SK-N-SH (cell line): ENCODE measurements around the gene MYOCOS. TPM values are rescaled to one million over a fixed set of nuclear protein-coding genes. Genes with fewer than 3 reads are reported as not detected.

Experiments used
- CTCF ChIA-PET: fragments of 300-600, 350-600 bp; formaldehyde crosslinking; extraction: SDS; loops from one replicate; lab custom pipeline; 2021; lab: Yijun Ruan, JAX
- POLR2A ChIA-PET: fragments of 350-600 bp; sonication (Branson Sonifier 250); formaldehyde crosslinking; extraction: SDS; loops from one replicate; lab custom pipeline; 2020; ENCODE audit warnings: antibody characterized with exemption, inconsistent platforms; lab: Yijun Ruan, JAX
- DNase-seq: peaks from one replicate; pipeline ENCODE4 v3.0.0; 2012
- H2AFZ ChIP-seq: fragments of 200-600 bp; sonication (generic); 2 replicates; pipeline ENCODE4 v1.8.1; 2016; ENCODE audit warnings: antibody characterized with exemption, mild to moderate bottlenecking, low read depth
- H3F3A ChIP-seq: fragments of 200-600 bp; sonication (generic); replicated peaks from 2 replicates; pipeline ENCODE3; 2016; ENCODE audit warnings: antibody characterized with exemption, mild to moderate bottlenecking; ENCODE audit not compliant: insufficient read depth
- H3K27ac ChIP-seq, 2 experiments: fragments of 200-500 bp in 1 of 2; fragments of 200-600 bp in 1 of 2; sonication (Bioruptor generic) in 1 of 2; sonication (generic), shearing (Covaris generic) in 1 of 2; 2 replicates each; pipeline versions ENCODE4 v1.5.1 to v1.6.1; 2014 to 2016; ENCODE audit warnings: low read depth in 2 of 2, inconsistent platforms in 1 of 2, low read length in 1 of 2, mild to moderate bottlenecking in 1 of 2, mixed read lengths in 1 of 2
- H3K27me3 ChIP-seq: fragments of 200-600 bp; sonication (generic), shearing (Covaris generic); 2 replicates; pipeline ENCODE4 v1.6.1; 2016; ENCODE audit warnings: mixed run types; ENCODE audit not compliant: insufficient read depth
- H3K36me3 ChIP-seq, 2 experiments: fragments of 200-500 bp in 1 of 2; fragments of 200-600 bp in 1 of 2; sonication (Bioruptor generic) in 1 of 2; sonication (generic) in 1 of 2; replicated peaks in 1 of 2; 2 replicates each; pipeline versions ENCODE3 to v1.5.1; 2014 to 2016; ENCODE audit warnings: low read length in 1 of 2, mild to moderate bottlenecking in 1 of 2; ENCODE audit not compliant: insufficient read depth in 2 of 2, control insufficient read depth in 1 of 2
- H3K4me1 ChIP-seq, 2 experiments: fragments of 200-500 bp in 1 of 2; fragments of 200-600 bp in 1 of 2; sonication (Bioruptor generic) in 1 of 2; sonication (generic), shearing (Covaris generic) in 1 of 2; 2 replicates each; pipeline versions ENCODE4 v1.5.1 to v1.6.1; 2014 to 2016; ENCODE audit warnings: low read depth in 1 of 2, low read length in 1 of 2, mixed run types in 1 of 2; ENCODE audit not compliant: insufficient read depth in 2 of 2, control insufficient read depth in 1 of 2
- H3K4me2 ChIP-seq: fragments of 200-600 bp; sonication (generic), shearing (Covaris generic); 2 replicates; pipeline ENCODE4 v1.6.1; 2017; ENCODE audit warnings: mixed run types
- H3K4me3 ChIP-seq, 2 experiments: fragments of 200-500 bp in 1 of 2; fragments of 200-600 bp in 1 of 2; sonication (Bioruptor generic) in 1 of 2; sonication (generic), shearing (Covaris generic) in 1 of 2; 2 replicates each; pipeline versions ENCODE4 v1.5.1 to v1.8.1; 2014 to 2016; ENCODE audit warnings: low read depth in 2 of 2, inconsistent platforms in 1 of 2, low read length in 1 of 2, mild to moderate bottlenecking in 1 of 2, mixed read lengths in 1 of 2, moderate library complexity in 1 of 2
- H3K79me2 ChIP-seq: fragments of 200-600 bp; sonication (generic); 2 replicates; pipeline ENCODE4 v1.8.1; 2017; ENCODE audit warnings: mild to moderate bottlenecking; ENCODE audit not compliant: insufficient read depth
- H3K9ac ChIP-seq: fragments of 200-600 bp; sonication (generic); 2 replicates; pipeline ENCODE4 v1.6.1; 2017; ENCODE audit warnings: mixed run types
- H3K9me2 ChIP-seq: fragments of 200-600 bp; sonication (generic); 2 replicates; pipeline ENCODE4 v1.6.1; 2017; ENCODE audit warnings: mixed run types
- H3K9me3 ChIP-seq: fragments of 200-600 bp; sonication (generic); 2 replicates; pipeline ENCODE4 v1.6.1; 2017; ENCODE audit warnings: mixed run types, mild to moderate bottlenecking, moderate library complexity
- H4K20me1 ChIP-seq: fragments of 200-600 bp; sonication (generic); 2 replicates; pipeline ENCODE4 v1.6.1; 2017; ENCODE audit warnings: mild to moderate bottlenecking, mixed run types; ENCODE audit not compliant: insufficient read depth
- CHD2 ChIP-seq: fragments of 150-350 bp; IDR thresholded peaks from 2 replicates; pipeline ENCODE4 v1.6.1; 2018; ENCODE audit warnings: low read length; ENCODE audit not compliant: partially characterized antibody
- EP300 ChIP-seq, 2 experiments: IDR thresholded peaks; 2 replicates each; pipeline versions ENCODE4 v1.4.0 to v1.6.1; 2012; ENCODE audit warnings: borderline replicate concordance in 1 of 2, low read depth in 1 of 2, low read length in 1 of 2
- FOXM1 ChIP-seq: IDR thresholded peaks from 2 replicates; pipeline ENCODE4 v1.4.0; 2012; ENCODE audit warnings: low read depth, mild to moderate bottlenecking
- GABPA ChIP-seq: IDR thresholded peaks from 2 replicates; pipeline ENCODE4 v1.4.0; 2012; ENCODE audit warnings: low read depth, mild to moderate bottlenecking
- GATA2 ChIP-seq: sonication (generic); formaldehyde crosslinking; IDR thresholded peaks from 2 replicates; pipeline ENCODE4 v1.5.0; 2020; ENCODE audit warnings: mild to moderate bottlenecking, missing genetic modification reagents
- IRF3 ChIP-seq: fragments of 150-350 bp; IDR thresholded peaks from 2 replicates; pipeline ENCODE4 v1.6.1; 2016; ENCODE audit warnings: mild to moderate bottlenecking, low read depth, low read length
- MAX ChIP-seq: IDR thresholded peaks from 2 replicates; pipeline ENCODE4 v1.4.0; 2012; ENCODE audit warnings: low read depth
- MEF2A ChIP-seq: IDR thresholded peaks from 2 replicates; pipeline ENCODE4 v1.4.0; 2012; ENCODE audit warnings: low read depth, borderline replicate concordance
- MXI1 ChIP-seq: IDR thresholded peaks from 2 replicates; pipeline ENCODE4 v1.6.1; 2012; ENCODE audit warnings: mild to moderate bottlenecking, low read depth, low read length, improper control_type of control experiment
- NRF1 ChIP-seq: IDR thresholded peaks from 2 replicates; pipeline ENCODE4 v1.6.1; 2012; ENCODE audit warnings: low read depth, mild to moderate bottlenecking, low read length
- PBX3 ChIP-seq: IDR thresholded peaks from 2 replicates; pipeline ENCODE4; 2012
- RAD21 ChIP-seq: IDR thresholded peaks from 2 replicates; pipeline ENCODE4 v1.6.1; 2012; ENCODE audit warnings: mild to moderate bottlenecking, low read length
- REST ChIP-seq: IDR thresholded peaks from 2 replicates; pipeline ENCODE4 v1.6.1; 2012; ENCODE audit warnings: mild to moderate bottlenecking, low read depth, low read length, moderate library complexity
- RFX5 ChIP-seq: IDR thresholded peaks from 2 replicates; pipeline ENCODE4 v1.6.1; 2012; ENCODE audit warnings: mild to moderate bottlenecking, improper control_type of control experiment, low read length
- RXRA ChIP-seq: IDR thresholded peaks from 2 replicates; pipeline ENCODE4 v1.4.0; 2012; ENCODE audit warnings: low read depth, mild to moderate bottlenecking, borderline replicate concordance
- SIN3A ChIP-seq: IDR thresholded peaks from 2 replicates; pipeline ENCODE4 v1.6.1; 2012; ENCODE audit warnings: low read depth, mild to moderate bottlenecking, low read length, moderate library complexity, borderline replicate concordance
- TEAD4 ChIP-seq: IDR thresholded peaks from 2 replicates; pipeline ENCODE4 v1.4.0; 2012; ENCODE audit warnings: mild to moderate bottlenecking, borderline replicate concordance; ENCODE audit not compliant: insufficient read depth
- ZBTB33 ChIP-seq: IDR thresholded peaks from 2 replicates; pipeline ENCODE4 v1.4.0; 2012; ENCODE audit warnings: low read depth, borderline replicate concordance
- WGBS: methylation state at CpG from one replicate; pipeline ENCODE4 v1.1.6; 2017; ENCODE audit warnings: low lambda C conversion rate; 5-methylcytosine and 5-hydroxymethylcytosine counted together
- polyA plus RNA-seq, 3 experiments: library from polyadenylated mRNA; depleted of rRNA; stranded (reverse); fragments of >200 nt; gene quantifications; 2 replicates each; pipeline ENCODE4 v1.2.3, GENCODE V29; 2012

The MYOCOS gene
- polyA plus RNA-seq, 1 of the 3 experiments (the other 2 are of a cell fraction) = not detected

- no peak for DNase-seq
- no peak for TF ChIP-seq RAD21
- TF ChIP-seq PBX3 = no peak
- no peak for TF ChIP-seq RFX5
- TF ChIP-seq GATA2 (CRISPR knock-in tag) = no peak
- no peak for TF ChIP-seq RXRA
- no peak for TF ChIP-seq SIN3A
- no peak for TF ChIP-seq IRF3
- TF ChIP-seq MXI1 = no peak
- no peak for TF ChIP-seq TEAD4
- no peak for TF ChIP-seq NRF1
- TF ChIP-seq CHD2 = no peak
- no peak for TF ChIP-seq GABPA
- no peak for TF ChIP-seq MAX
- TF ChIP-seq EP300 (IDR thresholded peaks at IDR 0.05; ENCODE audit: borderline replicate concordance in 1 of 2, low read depth in 1 of 2, low read length in 1 of 2) = no peak
- no peak for TF ChIP-seq ZBTB33
- TF ChIP-seq FOXM1 = no peak
- no peak for TF ChIP-seq REST
- TF ChIP-seq MEF2A = no peak
- TF ChIP-seq, all 33 proteins: peak for 0
- no peaks in the 10 kb centered on the region for H4K20me1 ChIP-seq
- no peak overlapping the region for H3K27ac ChIP-seq
- H3K9ac ChIP-seq = no peak overlapping the region
- no peak overlapping the region for H3K4me2 ChIP-seq
- no peak overlapping the region for H2AFZ ChIP-seq
- peaks cover 14% of the 10 kb centered on the region; the same call in 1 of the 2 replicates for H3K27me3 ChIP-seq
- POLR2A ChIA-PET = no interaction called here
- no peak overlapping the region for H3K4me3 ChIP-seq
- no peaks in the 10 kb centered on the region for H3K4me1 ChIP-seq
- no peaks in the 10 kb centered on the region for H3F3A ChIP-seq
- no peaks in the 10 kb centered on the region for H3K36me3 ChIP-seq
- CTCF ChIA-PET = no interaction called here
- H3K79me2 ChIP-seq = no peaks in the 10 kb centered on the region
- WGBS = 82% methylated on average over 15 of the region's 28 CpGs
- H3K9me2 ChIP-seq = no peaks in the 10 kb centered on the region
- no peaks in the 10 kb centered on the region for H3K9me3 ChIP-seq
Measured at GRCh38 chr1:171670739-171671138, 48.7 kb downstream of the MYOCOS start.
